Activated T-helper 1 cell treated with anti-CD3 and anti-CD28 coated beads, Interleukin-2, amount 50 U/mL, for 16 hours (primary cell): ENCODE measurements around the gene OPRD1.
"Not testable (repeated sequence)": the region's sequence is repeated elsewhere in the genome, so short reads cannot be mapped to it uniquely, and the experiment has no call there.

Experiments
- DNase-seq, 2 donors: peaks; one replicate each; pipeline ENCODE4 v3.0.0-alpha.2; 2020; ENCODE audit warnings: low read depth in 1 of 2, low spot score in 1 of 2

Gene OPRD1

GRCh38 chr1:28845786-28846543, 34.0 kb downstream of the OPRD1 start:
- DNase-seq, result no peak

- not testable (repeated sequence) for DNase-seq
These were observed 35.2 kb downstream of the OPRD1 start for GRCh38 chr1:28847207-28847606.

DNA sequence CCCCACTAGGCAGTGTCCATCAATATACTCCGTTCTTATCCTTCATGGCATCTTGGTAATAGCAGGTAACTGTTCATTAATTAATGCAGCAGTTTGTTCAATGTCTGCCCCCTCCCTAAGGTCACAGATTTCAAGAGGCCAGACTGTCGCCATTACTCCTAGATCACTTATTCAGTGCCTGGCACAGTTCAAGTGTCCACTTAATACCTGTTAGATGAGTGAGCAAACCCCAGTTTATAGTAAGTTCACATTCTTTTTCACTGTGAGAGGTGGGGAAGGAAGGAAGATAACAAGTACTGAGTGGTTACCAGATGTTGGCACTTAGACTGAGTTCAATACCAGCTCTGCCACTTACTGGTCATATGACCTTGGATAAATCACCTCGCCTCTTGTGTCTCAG, 36.4 kb downstream of the OPRD1 start:
- no peak for DNase-seq

GRCh38 chr1:28853093-28853742, 41.2 kb downstream of the OPRD1 start:
- DNase-seq, result no peak

DNA sequence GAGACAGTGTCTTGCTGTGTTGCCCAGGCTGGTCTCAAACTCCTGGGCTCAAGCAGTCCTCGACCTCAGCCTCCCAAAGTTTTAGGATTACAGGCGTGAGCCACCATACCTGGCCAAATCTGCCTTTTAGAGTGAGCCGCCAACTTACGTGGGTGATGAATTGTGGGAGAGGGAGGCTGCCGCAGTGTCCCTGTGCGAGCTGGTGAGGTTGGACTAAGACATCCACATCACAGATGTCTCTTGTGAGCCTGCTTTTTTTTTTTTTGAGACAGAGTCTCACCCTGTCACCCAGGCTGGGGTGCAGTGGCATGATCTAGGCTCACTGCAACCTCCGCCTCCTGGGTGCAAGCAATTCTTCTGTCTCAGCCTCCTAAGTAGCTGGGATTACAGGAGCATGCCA, 42.4 kb downstream of the OPRD1 start:
- not testable (repeated sequence) for DNase-seq

DNA sequence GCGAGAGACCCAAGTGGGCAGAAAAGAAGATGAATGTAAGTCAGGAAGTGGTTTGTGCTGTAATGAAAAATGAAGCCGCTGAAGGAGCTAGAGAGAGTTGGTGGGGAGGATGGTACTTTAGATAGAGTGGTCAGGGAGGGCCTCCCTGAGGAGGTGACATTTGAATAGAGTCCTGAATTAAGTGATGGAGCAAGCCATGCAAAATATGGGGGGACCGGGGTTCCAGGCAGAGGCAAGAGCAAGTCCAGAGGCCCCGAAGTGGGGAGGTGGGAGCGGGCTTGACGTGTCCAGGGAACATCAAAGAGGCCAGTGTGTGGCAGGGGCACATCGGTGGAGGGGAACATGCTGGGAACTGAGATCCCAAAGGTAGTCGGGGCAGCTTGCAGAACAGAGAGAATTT, 43.1 kb downstream of the OPRD1 start:
- no peak for DNase-seq

DNA sequence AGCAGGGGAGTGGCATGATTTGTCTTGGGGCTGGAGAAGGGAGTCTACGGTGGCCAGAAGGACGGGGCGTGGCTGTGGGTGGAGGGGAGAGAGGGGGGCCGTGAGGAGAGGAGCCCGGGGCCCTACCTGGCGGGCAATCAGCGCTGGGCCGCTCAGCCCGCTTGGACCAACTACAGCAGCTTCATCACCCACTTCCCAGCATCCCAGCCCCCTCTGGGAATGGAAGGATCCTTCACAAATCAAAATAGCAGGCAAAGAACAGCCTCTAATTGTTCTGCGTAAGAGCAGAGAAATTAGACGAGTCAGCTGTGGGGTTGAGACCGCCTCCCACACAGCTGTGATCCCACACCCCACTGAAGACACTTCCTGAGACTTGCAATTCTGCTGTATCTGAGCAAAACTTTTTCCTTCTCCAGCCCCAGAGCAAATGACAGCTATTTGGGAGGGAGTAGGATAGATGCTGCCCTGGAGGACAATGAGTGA, 43.5 kb downstream of the OPRD1 start:
- DNase-seq, result no peak

GRCh38 chr1:28855969-28856368, 44.0 kb downstream of the OPRD1 start:
- DNase-seq, result no peak

DNA sequence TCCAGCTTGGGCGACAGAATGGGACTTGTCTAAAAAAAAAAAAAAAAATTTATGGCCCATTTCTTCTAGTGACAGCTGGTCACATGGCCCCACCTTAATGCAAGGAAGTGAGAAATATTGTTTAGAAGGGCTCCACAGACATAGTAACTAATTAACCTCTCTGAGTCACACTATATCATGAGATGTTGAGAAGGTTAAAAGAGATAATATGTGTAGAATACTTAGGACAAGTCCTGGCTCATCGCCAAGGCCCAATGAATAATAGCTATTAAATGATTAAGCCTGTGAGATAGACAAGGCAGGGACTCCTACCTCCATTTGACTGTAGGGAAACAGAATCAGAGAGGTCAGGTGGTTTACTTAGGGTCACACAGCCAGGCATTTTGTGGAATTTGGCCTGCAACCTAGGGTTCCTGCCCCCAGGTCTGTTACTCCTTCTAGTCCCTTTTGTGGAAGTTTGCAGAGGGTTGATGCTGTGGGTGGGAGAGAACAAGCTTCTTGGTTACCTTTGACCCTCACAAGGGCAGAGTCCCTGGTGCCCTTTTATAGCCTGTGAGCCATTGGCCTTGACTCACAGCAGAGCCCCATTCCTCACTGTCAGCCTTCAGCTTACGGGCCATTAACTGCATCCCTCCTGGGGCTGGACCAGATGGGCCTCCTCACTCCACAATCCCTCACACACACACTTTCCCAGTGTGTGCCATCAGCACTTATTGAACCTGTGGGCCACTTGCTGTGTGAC, 48.5 kb downstream of the OPRD1 start:
- DNase-seq, result no peak

- no peak for DNase-seq
These were observed 50.8 kb downstream of the OPRD1 start for GRCh38 chr1:28862571-28863403.

DNA sequence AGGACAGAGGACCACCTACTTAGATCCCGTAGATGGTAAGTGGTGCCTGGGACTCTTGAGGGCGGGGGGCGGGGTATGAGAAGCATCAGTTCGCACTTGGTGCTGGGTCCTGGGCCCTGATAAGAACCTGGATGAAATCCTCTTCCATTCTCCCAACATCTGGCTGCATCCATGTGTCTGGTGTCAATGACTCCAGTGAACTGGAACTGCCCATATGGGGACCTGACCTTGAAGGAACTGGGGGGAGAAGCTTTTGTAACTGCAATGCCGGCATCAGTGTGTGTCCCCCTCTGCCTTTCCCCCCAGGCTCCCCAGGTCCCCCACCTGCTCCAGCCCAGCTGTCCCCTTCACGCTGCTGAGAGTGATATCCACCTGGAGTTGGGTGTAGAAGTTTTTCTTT, 52.7 kb downstream of the OPRD1 start:
- no peak for DNase-seq

GRCh38 chr1:28865997-28866650, 54.2 kb downstream of the OPRD1 start:
- DNase-seq, result no peak

GRCh38 chr1:28867850-28868249, 55.9 kb downstream of the OPRD1 start:
- DNase-seq, result no peak

DNA sequence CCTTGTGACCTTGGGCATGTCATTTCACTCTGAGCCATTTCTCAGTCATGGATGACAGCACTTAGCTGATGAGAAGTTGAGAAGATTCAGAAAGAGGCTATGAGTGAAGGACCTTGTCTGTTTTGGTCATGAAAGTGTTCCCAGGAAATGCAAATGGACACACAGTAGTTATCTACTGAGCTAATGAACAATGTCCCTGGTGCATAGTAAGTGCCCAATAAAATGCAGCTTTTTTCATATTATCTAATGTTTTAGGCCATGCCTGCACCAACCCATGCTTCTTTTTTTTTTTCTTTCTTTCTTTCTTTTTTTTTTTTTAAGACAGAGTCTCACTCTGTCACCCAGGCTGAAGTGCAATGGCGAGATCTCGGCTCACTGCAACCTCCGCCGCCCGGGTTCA, 58.0 kb downstream of the OPRD1 start:
- no peak for DNase-seq

DNA sequence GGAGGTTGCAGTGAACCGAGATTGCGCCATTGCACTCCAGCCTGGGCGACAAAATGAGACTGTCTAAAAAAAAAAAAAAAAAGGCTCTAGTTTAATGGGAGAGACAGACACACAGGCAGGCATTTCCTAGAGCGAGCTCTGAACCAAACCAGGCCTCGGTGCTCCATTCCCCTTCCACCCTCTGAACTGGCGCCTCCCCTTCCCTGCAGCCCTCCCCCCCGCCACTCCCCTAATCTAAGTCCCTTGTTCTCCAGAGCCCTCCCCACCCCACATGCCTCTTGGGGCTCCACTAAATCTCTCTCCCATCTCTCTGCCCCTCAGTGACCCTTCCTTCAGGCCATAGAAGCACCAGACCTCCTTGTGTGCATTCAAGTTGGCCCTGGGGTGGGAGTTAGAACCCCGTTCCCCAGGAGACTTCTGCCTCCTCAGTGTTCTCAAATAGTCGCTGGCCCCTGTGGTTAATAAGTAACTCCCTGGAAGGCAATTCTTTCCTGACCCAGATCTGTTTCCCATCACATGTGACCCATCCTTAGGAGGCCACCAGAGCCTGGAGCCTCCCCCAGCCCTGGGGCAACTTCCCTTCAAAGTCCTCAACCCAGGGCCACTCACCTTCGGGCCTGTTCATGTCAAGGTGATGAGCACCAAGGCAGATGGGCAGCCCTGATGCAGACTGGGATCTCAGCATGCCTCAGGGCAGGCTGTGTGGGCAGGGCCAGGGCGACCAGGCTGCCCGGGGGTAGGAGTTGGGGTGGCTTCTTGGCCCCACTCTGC, 59.8 kb downstream of the OPRD1 start:
- no peak for DNase-seq

GRCh38 chr1:28875134-28875533, 63.2 kb downstream of the OPRD1 start:
- DNase-seq, result not testable (repeated sequence)

DNA sequence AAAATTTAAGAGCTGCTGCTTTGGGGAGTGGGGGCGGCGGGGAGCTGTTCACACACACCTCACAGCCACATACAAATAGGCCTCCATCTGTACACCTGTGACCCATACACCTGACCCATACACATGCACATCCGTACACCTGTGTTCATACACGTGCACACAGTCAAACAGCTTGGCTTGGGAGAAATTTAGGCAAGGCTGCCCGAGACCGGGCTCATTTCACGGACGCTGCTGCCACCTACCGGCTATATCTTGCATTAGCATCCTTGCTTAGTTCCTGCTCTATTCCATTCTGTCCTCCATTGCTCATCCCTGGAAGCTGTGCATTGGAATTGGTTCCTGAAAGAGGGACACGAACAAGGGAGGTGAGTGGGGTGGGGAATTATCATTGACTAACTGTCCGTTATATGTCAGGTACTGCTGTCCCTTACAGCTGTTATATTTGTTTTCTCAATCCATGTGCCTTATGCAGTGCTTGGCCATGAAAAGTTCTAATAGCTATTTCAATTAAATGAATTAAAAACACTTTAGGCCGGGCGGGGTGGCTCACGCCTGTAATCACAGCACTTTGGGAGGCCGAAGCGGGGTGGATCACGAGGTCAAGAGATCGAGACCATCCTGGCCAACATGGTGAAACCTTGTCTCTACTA, 65.3 kb downstream of the OPRD1 start:
- peak; percentile 59 to 61 for DNase-seq

- DNase-seq, result no peak
These were observed 66.8 kb downstream of the OPRD1 start for GRCh38 chr1:28878796-28879195.

- peak; percentile 59 to 67 for DNase-seq
These were observed 70.1 kb downstream of the OPRD1 start for GRCh38 chr1:28882009-28882628.
